ENCODE data around the gene HTR3A.

The HTR3A gene

GRCh38 chr11:113982306-113982705, 7.4 kb downstream of the HTR3A start (continued):
- no peak for TF ChIP-seq ZNF394 (tag by site-specific recombination; IDR thresholded peaks at IDR 0.05; ENCODE audit: borderline replicate concordance)

GRCh38 chr11:113984781-113985180, 9.9 kb downstream of the HTR3A start:
- no peak for TF ChIP-seq SP2 (tag by site-specific recombination; IDR thresholded peaks at IDR 0.05)
- TF ChIP-seq ZNF266 (tag by site-specific recombination; IDR thresholded peaks at IDR 0.05; ENCODE audit: low read depth), result no peak
- no peak for TF ChIP-seq ZNF398 (tag by site-specific recombination; IDR thresholded peaks at IDR 0.05)
- TF ChIP-seq ZNF692 (tag by site-specific recombination; IDR thresholded peaks at IDR 0.05), result no peak
- TF ChIP-seq ZSCAN30 (tag by site-specific recombination; IDR thresholded peaks at IDR 0.05), result no peak
- TF ChIP-seq ZNF776 (tag by site-specific recombination; IDR thresholded peaks at IDR 0.05; ENCODE audit: borderline replicate concordance), result no peak
- no peak for TF ChIP-seq ZNF624 (tag by site-specific recombination; IDR thresholded peaks at IDR 0.05)
- TF ChIP-seq ZNF544 (tag by site-specific recombination; IDR thresholded peaks at IDR 0.05), result no peak
- no peak for TF ChIP-seq ZBTB21 (tag by site-specific recombination; IDR thresholded peaks at IDR 0.05)
- no peak for TF ChIP-seq ZNF202 (tag by site-specific recombination; IDR thresholded peaks at IDR 0.05; ENCODE audit: borderline replicate concordance)
- TF ChIP-seq, protein P1, sequence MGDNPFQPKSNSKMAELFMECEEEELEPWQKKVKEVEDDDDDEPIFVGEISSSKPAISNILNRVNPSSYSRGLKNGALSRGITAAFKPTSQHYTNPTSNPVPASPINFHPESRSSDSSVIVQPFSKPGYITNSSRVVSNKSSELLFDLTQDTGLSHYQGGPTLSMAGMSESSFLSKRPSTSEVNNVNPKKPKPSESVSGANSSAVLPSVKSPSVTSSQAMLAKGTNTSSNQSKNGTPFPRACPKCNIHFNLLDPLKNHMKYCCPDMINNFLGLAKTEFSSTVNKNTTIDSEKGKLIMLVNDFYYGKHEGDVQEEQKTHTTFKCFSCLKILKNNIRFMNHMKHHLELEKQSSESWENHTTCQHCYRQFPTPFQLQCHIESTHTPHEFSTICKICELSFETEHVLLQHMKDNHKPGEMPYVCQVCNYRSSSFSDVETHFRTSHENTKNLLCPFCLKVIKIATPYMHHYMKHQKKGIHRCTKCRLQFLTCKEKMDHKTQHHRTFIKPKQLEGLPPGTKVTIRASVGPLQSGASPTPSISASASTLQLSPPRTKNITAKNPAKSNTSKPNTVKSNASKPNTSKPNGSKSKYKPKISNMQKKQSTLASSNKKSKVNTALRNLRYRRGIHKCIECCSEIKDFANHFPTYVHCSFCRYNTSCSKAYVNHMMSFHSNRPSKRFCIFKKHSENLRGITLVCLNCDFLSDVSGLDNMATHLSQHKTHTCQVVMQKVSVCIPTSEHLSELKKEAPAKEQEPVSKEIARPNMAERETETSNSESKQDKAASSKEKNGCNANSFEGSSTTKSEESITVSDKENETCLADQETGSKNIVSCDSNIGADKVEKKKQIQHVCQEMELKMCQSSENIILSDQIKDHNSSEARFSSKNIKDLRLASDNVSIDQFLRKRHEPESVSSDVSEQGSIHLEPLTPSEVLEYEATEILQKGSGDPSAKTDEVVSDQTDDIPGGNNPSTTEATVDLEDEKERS (tag by site-specific recombination; IDR thresholded peaks at IDR 0.05), result no peak
- TF ChIP-seq ZNF660 (tag by site-specific recombination; IDR thresholded peaks at IDR 0.05), result no peak
- no peak for TF ChIP-seq ZNF561 (tag by site-specific recombination; IDR thresholded peaks at IDR 0.05; ENCODE audit: borderline replicate concordance)
- TF ChIP-seq OSR2 (tag by site-specific recombination; IDR thresholded peaks at IDR 0.05), result no peak
- Histone ChIP-seq H3K27ac (ENCODE audit: extremely low read depth, low read depth, low read length) (no peak overlapping the region), H3K9me3 (ENCODE audit: control insufficient read depth, insufficient read depth, low read depth, low read length) (no peaks in the 10 kb centered on the region), H3K36me3 (ENCODE audit: control insufficient read depth in 2 of 2, insufficient read depth in 1 of 2, low read length in 2 of 2) (no peaks in the 10 kb centered on the region), H3K4me1 (ENCODE audit: control insufficient read depth, insufficient read depth, low read length) (no peaks in the 10 kb centered on the region), H3K4me3 (ENCODE audit: low read depth, low read length) (no peak overlapping the region)
- CTCF ChIA-PET, result interaction anchor here (1.4 to 2.0 kb wide), 2 partner anchors 10 kb away, joined by 4 to 15 read pairs; partner anchors contain the start of gene HTR3A
- POLR2A ChIA-PET, result interaction anchor here (0.9 kb wide), 1 partner anchor 8 kb away, joined by 3 read pairs; no protein-coding TSS in a partner anchor

GRCh38 chr11:113985906-113986305, 11.0 kb downstream of the HTR3A start:
- Histone ChIP-seq H3K9me3 (ENCODE audit: control insufficient read depth, insufficient read depth, low read depth, low read length) (no peaks in the 10 kb centered on the region), H3K4me3 (ENCODE audit: low read depth, low read length) (no peak overlapping the region), H3K27ac (ENCODE audit: extremely low read depth, low read depth, low read length) (no peak overlapping the region), H3K36me3 (ENCODE audit: control insufficient read depth in 2 of 2, insufficient read depth in 1 of 2, low read length in 2 of 2) (no peaks in the 10 kb centered on the region), H3K4me1 (ENCODE audit: control insufficient read depth, insufficient read depth, low read length) (no peaks in the 10 kb centered on the region)
- ChIA-PET CTCF (interaction anchor here (0.6 to 2.0 kb wide), 4 partner anchors 9 to 277 kb away, joined by 4 to 15 read pairs (median 4); partner anchors contain the start of gene HTR3A), POLR2A (no interaction called here)
- TF ChIP-seq ZNF174 (tag by site-specific recombination; IDR thresholded peaks at IDR 0.05), result no peak
- TF ChIP-seq OSR2 (tag by site-specific recombination; IDR thresholded peaks at IDR 0.05), result no peak
- TF ChIP-seq ZNF558 (tag by site-specific recombination; IDR thresholded peaks at IDR 0.05), result no peak

Data from HEK293 (cell line).